ENCODE results near the gene ALDH4A1.

ALDH4A1 gene

GRCh38 chr1:18890706-18891425 is 11.5 kb downstream of the ALDH4A1 start:
- ATAC-seq (ENCODE audit: insufficient read depth, low read depth), result no peak
- 0 out of 2 replicates have a peak, but pooled peaks cover 5% of the 10 kb centered on the region for H4K20me1 ChIP-seq (ENCODE audit: insufficient read depth, low read length)
- TF ChIP-seq EZH2 (IDR thresholded peaks at IDR 0.05; ENCODE audit: borderline replicate concordance, low read depth, low read length, severe bottlenecking) (no peak), CTCF (IDR thresholded peaks at IDR 0.05; ENCODE audit: borderline replicate concordance, extremely low read depth, low read length, poor library complexity, severe bottlenecking) (no peak)
- no peaks in the 10 kb centered on the region for H3K36me3 ChIP-seq (ENCODE audit: insufficient read depth, low read length)
- no peak overlapping the region for H3K4me2 ChIP-seq (ENCODE audit: insufficient read depth, low read length)
- H3K27ac ChIP-seq (ENCODE audit: low read length), result no peak overlapping the region
- no peak for DNase-seq
- no peaks in the 10 kb centered on the region for H3K27me3 ChIP-seq (ENCODE audit: insufficient read depth, low read length, poor library complexity)
- no peak overlapping the region for H3K9ac ChIP-seq (ENCODE audit: low read depth, low read length)
- no peak overlapping the region for H3K4me3 ChIP-seq (ENCODE audit: low read depth in 1 of 2, low read length in 2 of 2)
- no peak overlapping the region for H2AFZ ChIP-seq (ENCODE audit: low read depth, low read length)
- no peaks in the 10 kb centered on the region for H3K4me1 ChIP-seq (ENCODE audit: insufficient read depth, low read length)
- H3K9me3 ChIP-seq (ENCODE audit: insufficient read depth, low read length, severe bottlenecking), result no peaks in the 10 kb centered on the region
- H3K79me2 ChIP-seq (ENCODE audit: insufficient read depth, low read length), result no peaks in the 10 kb centered on the region

- ATAC-seq (ENCODE audit: insufficient read depth, low read depth) (no peak), DNase-seq (no peak)
- Histone ChIP-seq H3K4me3 (ENCODE audit: low read depth in 1 of 2, low read length in 2 of 2) (no peak overlapping the region), H3K27ac (ENCODE audit: low read length) (no peak overlapping the region), H2AFZ (ENCODE audit: low read depth, low read length) (no peak overlapping the region), H3K9me3 (ENCODE audit: insufficient read depth, low read length, severe bottlenecking) (no peaks in the 10 kb centered on the region), H3K36me3 (ENCODE audit: insufficient read depth, low read length) (peaks cover 7% of the 10 kb centered on the region; the same call in 1 of the 2 replicates), H3K79me2 (ENCODE audit: insufficient read depth, low read length) (no peaks in the 10 kb centered on the region), H3K9ac (ENCODE audit: low read depth, low read length) (no peak overlapping the region), H3K4me1 (ENCODE audit: insufficient read depth, low read length) (no peaks in the 10 kb centered on the region), H3K27me3 (ENCODE audit: insufficient read depth, low read length, poor library complexity) (no peaks in the 10 kb centered on the region), H4K20me1 (ENCODE audit: insufficient read depth, low read length) (peaks cover 12% of the 10 kb centered on the region; the same call in 1 of the 2 replicates), H3K4me2 (ENCODE audit: insufficient read depth, low read length) (no peak overlapping the region)
- TF ChIP-seq EZH2 (IDR thresholded peaks at IDR 0.05; ENCODE audit: borderline replicate concordance, low read depth, low read length, severe bottlenecking), result no peak
These were observed 16.4 kb downstream of the ALDH4A1 start for GRCh38 chr1:18886003-18886335.

- Histone ChIP-seq H3K36me3 (ENCODE audit: insufficient read depth, low read length) (peaks cover 7% of the 10 kb centered on the region; the same call in 1 of the 2 replicates), H3K9ac (ENCODE audit: low read depth, low read length) (no peak overlapping the region), H3K9me3 (ENCODE audit: insufficient read depth, low read length, severe bottlenecking) (no peaks in the 10 kb centered on the region), H3K79me2 (ENCODE audit: insufficient read depth, low read length) (no peaks in the 10 kb centered on the region), H3K27ac (ENCODE audit: low read length) (no peak overlapping the region), H3K4me2 (ENCODE audit: insufficient read depth, low read length) (no peak overlapping the region), H4K20me1 (ENCODE audit: insufficient read depth, low read length) (peaks cover 15% of the 10 kb centered on the region; the same call in 1 of the 2 replicates), H2AFZ (ENCODE audit: low read depth, low read length) (no peak overlapping the region), H3K4me3 (ENCODE audit: low read depth in 1 of 2, low read length in 2 of 2) (no peak overlapping the region), H3K27me3 (ENCODE audit: insufficient read depth, low read length, poor library complexity) (no peaks in the 10 kb centered on the region), H3K4me1 (ENCODE audit: insufficient read depth, low read length) (no peaks in the 10 kb centered on the region)
- TF ChIP-seq EZH2 (IDR thresholded peaks at IDR 0.05; ENCODE audit: borderline replicate concordance, low read depth, low read length, severe bottlenecking), result no peak
- no peak for TF ChIP-seq CTCF (IDR thresholded peaks at IDR 0.05; ENCODE audit: borderline replicate concordance, extremely low read depth, low read length, poor library complexity, severe bottlenecking)
- ATAC-seq (ENCODE audit: insufficient read depth, low read depth) (no peak), DNase-seq (no peak)
These were observed 16.9 kb downstream of the ALDH4A1 start for GRCh38 chr1:18885311-18886002.

GRCh38 chr1:18884727-18885126 is 17.6 kb downstream of the ALDH4A1 start:
- peaks cover 7% of the 10 kb centered on the region; the same call in 1 of the 2 replicates for H3K36me3 ChIP-seq (ENCODE audit: insufficient read depth, low read length)
- ATAC-seq (ENCODE audit: insufficient read depth, low read depth) (no peak), DNase-seq (no peak)
- H3K4me2 ChIP-seq (ENCODE audit: insufficient read depth, low read length), result no peak overlapping the region
- H3K79me2 ChIP-seq (ENCODE audit: insufficient read depth, low read length), result no peaks in the 10 kb centered on the region
- H3K27ac ChIP-seq (ENCODE audit: low read length), result no peak overlapping the region
- no peak overlapping the region for H3K9ac ChIP-seq (ENCODE audit: low read depth, low read length)
- H3K4me3 ChIP-seq (ENCODE audit: low read depth in 1 of 2, low read length in 2 of 2), result no peak overlapping the region
- peaks cover 15% of the 10 kb centered on the region; the same call in 1 of the 2 replicates for H4K20me1 ChIP-seq (ENCODE audit: insufficient read depth, low read length)
- H2AFZ ChIP-seq (ENCODE audit: low read depth, low read length), result no peak overlapping the region
- H3K27me3 ChIP-seq (ENCODE audit: insufficient read depth, low read length, poor library complexity), result no peaks in the 10 kb centered on the region
- H3K9me3 ChIP-seq (ENCODE audit: insufficient read depth, low read length, severe bottlenecking), result no peaks in the 10 kb centered on the region
- H3K4me1 ChIP-seq (ENCODE audit: insufficient read depth, low read length), result no peaks in the 10 kb centered on the region
- TF ChIP-seq CTCF (IDR thresholded peaks at IDR 0.05; ENCODE audit: borderline replicate concordance, extremely low read depth, low read length, poor library complexity, severe bottlenecking), result no peak
